Trophoblast cell (in vitro differentiated cells and primary cell): ENCODE measurements around the gene NRXN3.

ENCODE experiments used
- DNase-seq, 2 donors: peaks; one replicate each; pipeline ENCODE4 v3.0.0-alpha.2; 2016
- H2AFZ ChIP-seq: 2 replicates; pipeline ENCODE4 v1.6.1; 2013; ENCODE audit warnings: low read length, moderate library complexity, mild to moderate bottlenecking; ENCODE audit not compliant: insufficient read depth, poor library complexity
- H2AK5ac ChIP-seq: 2 replicates; pipeline ENCODE4 v1.6.1; 2013; ENCODE audit warnings: mild to moderate bottlenecking, low read length
- H2BK120ac ChIP-seq: 2 replicates; pipeline ENCODE4 v1.6.1; 2013; ENCODE audit warnings: low read length, mild to moderate bottlenecking, moderate library complexity; ENCODE audit not compliant: insufficient read depth, poor library complexity
- H2BK12ac ChIP-seq: 2 replicates; pipeline ENCODE4 v1.6.1; 2013; ENCODE audit warnings: mild to moderate bottlenecking, low read length, moderate library complexity
- H2BK5ac ChIP-seq: 2 replicates; pipeline ENCODE4 v1.6.1; 2013; ENCODE audit warnings: low read length, low read depth, moderate library complexity, mild to moderate bottlenecking; ENCODE audit not compliant: poor library complexity
- H3K14ac ChIP-seq: 2 replicates; pipeline ENCODE4 v1.6.1; 2013; ENCODE audit warnings: mild to moderate bottlenecking, low read length
- H3K18ac ChIP-seq: 2 replicates; pipeline ENCODE4 v1.6.1; 2013; ENCODE audit warnings: mild to moderate bottlenecking, low read length
- H3K23ac ChIP-seq: 2 replicates; pipeline ENCODE4 v1.6.1; 2013; ENCODE audit warnings: low read length
- H3K27ac ChIP-seq: 2 replicates; pipeline ENCODE4 v1.5.1; 2013; ENCODE audit warnings: low read depth, mild to moderate bottlenecking, inconsistent platforms, low read length, moderate library complexity
- H3K27me3 ChIP-seq: 2 replicates; pipeline ENCODE4 v1.6.1; 2013; ENCODE audit warnings: inconsistent platforms, mild to moderate bottlenecking, low read length, moderate library complexity; ENCODE audit not compliant: insufficient read depth
- H3K36me3 ChIP-seq, 2 experiments: 1 replicate in 1 of 2; 2 replicates in 1 of 2; pipeline ENCODE4 v1.6.1; 2013; ENCODE audit warnings: low read length in 2 of 2, mild to moderate bottlenecking in 2 of 2, moderate library complexity in 1 of 2; ENCODE audit not compliant: insufficient read depth in 2 of 2, control insufficient read depth in 1 of 2
- H3K4ac ChIP-seq: 2 replicates; pipeline ENCODE4 v1.6.1; 2013; ENCODE audit warnings: low read depth, mild to moderate bottlenecking, low read length, moderate library complexity
- H3K4me1 ChIP-seq, 2 experiments: 1 replicate in 1 of 2; 2 replicates in 1 of 2; pipeline ENCODE4 v1.6.1; 2013; ENCODE audit warnings: low read length in 2 of 2, mild to moderate bottlenecking in 2 of 2, moderate library complexity in 1 of 2; ENCODE audit not compliant: insufficient read depth in 2 of 2, control insufficient read depth in 1 of 2
- H3K4me2 ChIP-seq: 2 replicates; pipeline ENCODE4 v1.6.1; 2013; ENCODE audit warnings: inconsistent platforms, mild to moderate bottlenecking, low read length, moderate library complexity
- H3K4me3 ChIP-seq: 2 replicates; pipeline ENCODE4 v1.5.1; 2013; ENCODE audit warnings: mild to moderate bottlenecking, low read depth, low read length, inconsistent platforms
- H3K79me1 ChIP-seq: one replicate; pipeline ENCODE4 v1.6.1; 2013; ENCODE audit warnings: low read length
- H3K79me2 ChIP-seq: 2 replicates; pipeline ENCODE4 v1.6.1; 2013; ENCODE audit warnings: low read length, mild to moderate bottlenecking; ENCODE audit not compliant: control insufficient read depth, insufficient read depth, poor library complexity
- H3K9ac ChIP-seq: 2 replicates; pipeline ENCODE4 v1.6.1; 2013; ENCODE audit warnings: mild to moderate bottlenecking, low read length
- H3K9me3 ChIP-seq: 2 replicates; pipeline ENCODE4 v1.6.1; 2013; ENCODE audit warnings: low read depth, mild to moderate bottlenecking, control low read depth, inconsistent platforms, low read length; ENCODE audit not compliant: insufficient read depth
- H4K12ac ChIP-seq: 2 replicates; pipeline ENCODE4 v1.6.1; 2013; ENCODE audit warnings: low read depth, mild to moderate bottlenecking, low read length, moderate library complexity
- H4K8ac ChIP-seq: 2 replicates; pipeline ENCODE4 v1.6.1; 2013; ENCODE audit warnings: low read depth, mild to moderate bottlenecking, low read length, moderate library complexity
- H4K91ac ChIP-seq: one replicate; pipeline ENCODE4 v1.6.1; 2013; ENCODE audit warnings: low read depth, mild to moderate bottlenecking, low read length, moderate library complexity
- WGBS: extraction: QIAGEN DNeasy Blood & Tissue Kit; methylation state at CpG from one replicate; pipeline ENCODE4 v1.1.7; 2013; ENCODE audit warnings: missing lambda C conversion rate; ENCODE audit not compliant: insufficient read length, insufficient coverage; ENCODE audit errors: extremely low coverage; 5-methylcytosine and 5-hydroxymethylcytosine counted together

The NRXN3 gene

DNA sequence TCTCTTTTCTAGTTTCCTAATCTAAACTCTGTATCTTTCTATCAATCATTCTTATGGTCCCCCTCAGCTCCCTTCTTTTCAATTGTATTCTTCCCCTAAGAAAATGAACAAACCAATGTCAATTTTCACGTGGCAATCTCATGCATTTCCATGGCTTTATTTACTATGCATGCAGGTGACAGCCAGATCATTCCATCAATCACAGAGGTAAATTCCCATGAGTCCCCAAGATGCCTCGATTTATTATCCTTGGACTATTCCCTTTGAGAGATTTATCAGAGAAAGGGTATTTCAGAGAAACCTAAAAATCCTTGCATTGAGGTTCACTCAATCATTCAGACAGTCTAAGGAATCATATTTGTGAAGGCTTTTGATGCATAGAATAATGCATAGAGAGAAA lies 1739.9 kb downstream of the NRXN3 start:
- no peak overlapping the region for H2AFZ ChIP-seq
- H2AK5ac ChIP-seq = no peak overlapping the region
- no peak for DNase-seq
- H4K12ac ChIP-seq = no peak overlapping the region
- no peak overlapping the region for H3K4me3 ChIP-seq
- H2BK12ac ChIP-seq = no peak overlapping the region
- H4K8ac ChIP-seq = no peak overlapping the region
- H2BK5ac ChIP-seq = no peak overlapping the region
- H3K4ac ChIP-seq = no peak overlapping the region
- no peak overlapping the region for H2BK120ac ChIP-seq
- no peak overlapping the region for H3K9ac ChIP-seq
- H4K91ac ChIP-seq = no peak overlapping the region
- H3K79me1 ChIP-seq = no peaks in the 10 kb centered on the region
- no peaks in the 10 kb centered on the region for H3K27me3 ChIP-seq
- no peak overlapping the region for H3K18ac ChIP-seq
- no peak overlapping the region for H3K23ac ChIP-seq
- no peak overlapping the region for H3K4me2 ChIP-seq
- H3K79me2 ChIP-seq = no peaks in the 10 kb centered on the region
- H3K14ac ChIP-seq = no peak overlapping the region
- no peaks in the 10 kb centered on the region for H3K36me3 ChIP-seq
- H3K9me3 ChIP-seq = no peaks in the 10 kb centered on the region
- WGBS = no CpG with 5 or more reads among the region's 2 CpGs
- H3K27ac ChIP-seq = no peak overlapping the region
- H3K4me1 ChIP-seq = no peaks in the 10 kb centered on the region

DNA sequence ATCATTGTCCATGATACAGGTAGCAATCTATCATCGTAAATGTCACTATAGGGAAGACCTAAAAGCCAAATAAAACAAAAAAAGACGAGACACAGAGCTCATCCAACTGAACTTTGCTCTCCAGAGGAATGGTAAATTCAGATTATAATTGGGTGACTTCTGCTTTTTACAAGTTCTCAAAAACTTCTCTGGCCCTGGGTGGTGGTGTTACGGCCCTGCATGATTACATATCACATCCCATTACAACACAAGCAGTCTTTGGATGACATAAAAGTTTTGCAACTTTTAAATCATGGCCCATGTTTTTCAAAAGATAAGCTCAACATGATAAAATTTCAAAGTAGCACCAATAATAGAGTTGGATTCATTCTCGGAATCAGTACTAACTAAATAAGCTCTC lies 1741.6 kb downstream of the NRXN3 start:
- no peak for DNase-seq
- no CpG with 5 or more reads among the region's 4 CpGs for WGBS
- Histone ChIP-seq H3K36me3 (no peaks in the 10 kb centered on the region), H3K4me1 (no peaks in the 10 kb centered on the region), H3K79me2 (no peaks in the 10 kb centered on the region), H3K79me1 (no peaks in the 10 kb centered on the region), H3K27ac (no peak overlapping the region), H3K18ac (no peak overlapping the region), H3K27me3 (no peaks in the 10 kb centered on the region), H3K9me3 (no peaks in the 10 kb centered on the region), H3K14ac (no peak overlapping the region), H4K12ac (no peak overlapping the region), H4K91ac (no peak overlapping the region), H3K4ac (no peak overlapping the region), H3K4me3 (no peak overlapping the region), H4K8ac (no peak overlapping the region), H2BK12ac (no peak overlapping the region), H2BK120ac (no peak overlapping the region), H3K4me2 (no peak overlapping the region), H2BK5ac (no peak overlapping the region), H2AK5ac (no peak overlapping the region), H3K23ac (no peak overlapping the region), H3K9ac (no peak overlapping the region), H2AFZ (no peak overlapping the region)

DNA sequence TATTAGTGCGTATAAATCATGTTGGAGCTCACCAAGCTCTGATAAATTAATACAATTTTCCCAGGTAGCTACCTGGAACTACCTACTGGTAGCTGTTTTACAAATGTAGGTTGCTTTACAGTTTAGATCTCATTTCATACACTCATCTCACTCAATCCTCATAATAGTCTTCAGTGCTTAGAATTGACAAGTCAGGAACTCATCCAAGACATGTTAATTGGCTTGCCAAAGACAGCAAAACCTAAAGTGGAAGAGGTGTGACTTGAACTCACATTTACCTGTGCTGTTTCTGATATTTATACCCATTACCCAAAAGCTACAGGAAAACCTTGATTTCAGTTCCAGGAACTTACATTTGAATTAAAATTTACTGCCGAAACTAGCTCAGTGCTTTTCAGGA lies 1744.4 kb downstream of the NRXN3 start:
- no CpG with 5 or more reads among the region's 2 CpGs for WGBS
- Histone ChIP-seq H3K14ac (no peak overlapping the region), H2BK120ac (no peak overlapping the region)

DNA sequence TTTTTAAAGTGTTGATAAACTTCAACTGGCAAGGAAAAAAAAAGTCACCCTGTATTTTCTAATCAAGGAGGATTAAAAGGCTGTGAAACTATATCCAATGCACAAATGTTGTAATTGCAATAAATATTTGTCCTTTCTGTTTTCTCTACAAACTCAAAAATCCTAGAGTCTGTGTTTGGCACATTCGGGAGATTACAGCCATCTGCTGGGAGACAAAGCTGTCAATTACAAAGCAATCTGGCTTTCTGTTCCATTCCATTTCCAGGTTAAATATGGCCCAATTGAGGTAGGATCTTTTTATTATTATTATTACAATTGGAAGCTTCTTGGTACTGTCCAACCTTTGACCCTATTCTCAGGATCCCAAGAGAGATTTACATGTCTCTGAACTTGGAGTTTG lies 1745.2 kb downstream of the NRXN3 start:
- no peak overlapping the region for H2BK120ac ChIP-seq
- H3K18ac ChIP-seq = no peak overlapping the region
- no peaks in the 10 kb centered on the region for H3K79me2 ChIP-seq
- H2AFZ ChIP-seq = no peak overlapping the region
- no peak overlapping the region for H3K27ac ChIP-seq
- H3K9ac ChIP-seq = no peak overlapping the region
- no peak overlapping the region for H3K4me2 ChIP-seq
- no peak overlapping the region for H4K91ac ChIP-seq
- no peaks in the 10 kb centered on the region for H3K27me3 ChIP-seq
- no peak overlapping the region for H2BK5ac ChIP-seq
- H3K14ac ChIP-seq = no peak overlapping the region
- no CpG with 5 or more reads among the region's 1 CpG for whole genome bisulfite sequencing
- H3K79me1 ChIP-seq = no peaks in the 10 kb centered on the region
- no peak overlapping the region for H4K8ac ChIP-seq
- H3K4me1 ChIP-seq = no peaks in the 10 kb centered on the region
- no peak overlapping the region for H4K12ac ChIP-seq
- no peak overlapping the region for H2AK5ac ChIP-seq
- no peak overlapping the region for H2BK12ac ChIP-seq
- no peaks in the 10 kb centered on the region for H3K36me3 ChIP-seq
- no peaks in the 10 kb centered on the region for H3K9me3 ChIP-seq
- H3K4me3 ChIP-seq = no peak overlapping the region
- no peak overlapping the region for H3K23ac ChIP-seq
- no peak for DNase-seq
- H3K4ac ChIP-seq = no peak overlapping the region

More for the DNA sequence above, 1744.4 kb downstream of the NRXN3 start:
- Histone ChIP-seq H4K91ac (no peak overlapping the region), H3K79me1 (no peaks in the 10 kb centered on the region), H3K27ac (no peak overlapping the region), H3K79me2 (no peaks in the 10 kb centered on the region), H3K9ac (no peak overlapping the region), H2BK5ac (no peak overlapping the region), H3K4me2 (no peak overlapping the region), H3K4ac (no peak overlapping the region), H3K4me3 (no peak overlapping the region), H2AK5ac (no peak overlapping the region), H2AFZ (no peak overlapping the region), H3K36me3 (no peaks in the 10 kb centered on the region), H4K8ac (no peak overlapping the region), H2BK12ac (no peak overlapping the region), H3K27me3 (no peaks in the 10 kb centered on the region), H4K12ac (no peak overlapping the region), H3K9me3 (no peaks in the 10 kb centered on the region), H3K23ac (no peak overlapping the region), H3K4me1 (no peaks in the 10 kb centered on the region), H3K18ac (no peak overlapping the region)
- DNase-seq = no peak

DNA sequence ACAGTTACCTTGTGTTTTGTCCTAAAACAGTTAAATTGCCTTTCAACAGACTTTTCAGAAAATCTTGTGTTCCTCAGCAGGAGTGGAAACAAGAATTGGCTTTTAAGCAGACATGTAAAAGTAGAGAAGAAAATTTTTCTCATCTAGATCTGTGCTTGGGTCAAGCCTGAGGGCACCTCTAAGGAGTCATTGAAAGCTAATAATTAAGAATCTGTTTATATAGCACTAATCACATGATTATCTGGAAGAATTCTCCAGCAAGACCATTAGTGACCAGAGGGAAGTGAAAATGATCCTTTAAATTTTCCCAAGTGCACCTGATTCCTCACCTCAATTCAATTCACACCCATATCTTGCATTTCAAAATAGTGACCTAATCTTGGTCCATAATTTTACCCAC lies 1746.1 kb downstream of the NRXN3 start:
- Histone ChIP-seq H4K8ac (no peak overlapping the region), H3K79me1 (no peaks in the 10 kb centered on the region), H3K9ac (no peak overlapping the region), H3K9me3 (no peaks in the 10 kb centered on the region), H3K4me2 (no peak overlapping the region), H2AK5ac (no peak overlapping the region), H2BK120ac (no peak overlapping the region), H3K23ac (no peak overlapping the region), H3K4ac (no peak overlapping the region), H4K12ac (no peak overlapping the region), H3K27ac (no peak overlapping the region), H3K36me3 (no peaks in the 10 kb centered on the region), H3K14ac (no peak overlapping the region), H3K79me2 (no peaks in the 10 kb centered on the region), H2BK12ac (no peak overlapping the region), H2AFZ (no peak overlapping the region), H3K4me1 (no peaks in the 10 kb centered on the region), H2BK5ac (no peak overlapping the region), H3K18ac (no peak overlapping the region), H3K27me3 (no peaks in the 10 kb centered on the region), H3K4me3 (no peak overlapping the region), H4K91ac (no peak overlapping the region)
- DNase-seq = no peak
